Body of pancreas (tissue), 4 donors: ENCODE measurements around the gene CHD6.

ENCODE experiments used
- CTCF ChIP-seq, 7 experiments: fragments of 450-650 bp in 4 of 7; fragments of 200-600 bp in 3 of 7; sonication (generic) in 3 of 7; IDR thresholded peaks; one replicate each; pipeline ENCODE4 v1.5.1; 2016 to 2019; ENCODE audit warnings: antibody characterized with exemption in 7 of 7
- POLR2A ChIP-seq, 3 donors: fragments of 450-650 bp; IDR thresholded peaks; one replicate each; pipeline ENCODE4 v1.6.1; 2016; ENCODE audit warnings: antibody characterized with exemption in 3 of 3, mild to moderate bottlenecking in 2 of 3

GRCh38 chr20:41360831-41361756 lies 257.1 kb downstream of the CHD6 start:
- TF ChIP-seq CTCF (IDR thresholded peaks at IDR 0.05) (no peak), POLR2A (IDR thresholded peaks at IDR 0.05) (no peak)
